ENCODE measurements around the gene AFF1. TPM values are rescaled to one million over a fixed set of nuclear protein-coding genes. Genes with fewer than 3 reads are reported as not detected.

Gene AFF1
- total RNA-seq, 1 experiment from 2014 or later: 23.9 TPM

DNA sequence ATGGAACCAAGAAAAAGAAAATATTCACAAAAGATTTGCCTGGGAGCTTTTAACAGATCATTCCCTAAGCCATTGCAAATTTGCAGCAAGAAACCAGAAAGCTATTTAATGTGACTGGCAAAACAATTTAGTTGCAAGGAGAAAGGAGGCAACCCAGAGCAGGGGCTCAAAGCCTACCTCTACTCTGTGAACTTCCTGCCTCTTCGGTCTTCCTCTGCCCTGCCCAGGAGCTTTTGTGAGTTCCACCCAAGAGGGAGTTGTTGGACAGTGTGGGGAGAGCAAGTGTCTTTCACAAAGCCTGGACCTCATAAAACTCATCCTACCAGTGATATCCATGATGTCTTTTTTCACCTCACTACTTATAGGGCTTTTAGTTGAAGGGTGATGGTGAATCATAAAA is 107.4 kb downstream of the AFF1 start:
- no peak overlapping the region for H3K4me3 ChIP-seq (ENCODE audit: low read depth in 2 of 2, low read length in 2 of 2)
- no TSS peak for BruUV-seq (replicated peaks)
- no peaks in the 10 kb centered on the region for H3K27me3 ChIP-seq (ENCODE audit: control insufficient read depth, insufficient read depth, low read length)
- ATAC-seq (no peak), DNase-seq (ENCODE audit: low read depth, low spot score) (no peak)
- POLR2A ChIA-PET: interaction anchor here (0.5 kb wide), 1 partner anchor 104 kb away, joined by 3 read pairs; no protein-coding TSS in a partner anchor
- no peak overlapping the region for H3K27ac ChIP-seq (ENCODE audit: low read length)
- intact Hi-C loops (cut with micrococcal nuclease; ENCODE audit: unreplicated experiment) (no loop called here), in situ Hi-C loops (cut with HindIII; ENCODE audit: low pct_unique_long_range_greater_than_20kb, low sequenced_read_pairs) (no loop called here)
- CTCF ChIA-PET: no interaction called here
- H3K9me3 ChIP-seq (ENCODE audit: control insufficient read depth, insufficient read depth, low read depth, low read length): no peaks in the 10 kb centered on the region
- TF ChIP-seq TCF7L2 (IDR thresholded peaks at IDR 0.05; ENCODE audit: low read depth, low read length): no peak
- no peak for TF ChIP-seq SIN3A (IDR thresholded peaks at IDR 0.05; ENCODE audit: borderline replicate concordance, insufficient read depth, low read depth, low read length)
- no peak for TF ChIP-seq POLR2AphosphoS5 (IDR thresholded peaks at IDR 0.05; ENCODE audit: low read depth, low read length)
- TF ChIP-seq, protein P1, sequence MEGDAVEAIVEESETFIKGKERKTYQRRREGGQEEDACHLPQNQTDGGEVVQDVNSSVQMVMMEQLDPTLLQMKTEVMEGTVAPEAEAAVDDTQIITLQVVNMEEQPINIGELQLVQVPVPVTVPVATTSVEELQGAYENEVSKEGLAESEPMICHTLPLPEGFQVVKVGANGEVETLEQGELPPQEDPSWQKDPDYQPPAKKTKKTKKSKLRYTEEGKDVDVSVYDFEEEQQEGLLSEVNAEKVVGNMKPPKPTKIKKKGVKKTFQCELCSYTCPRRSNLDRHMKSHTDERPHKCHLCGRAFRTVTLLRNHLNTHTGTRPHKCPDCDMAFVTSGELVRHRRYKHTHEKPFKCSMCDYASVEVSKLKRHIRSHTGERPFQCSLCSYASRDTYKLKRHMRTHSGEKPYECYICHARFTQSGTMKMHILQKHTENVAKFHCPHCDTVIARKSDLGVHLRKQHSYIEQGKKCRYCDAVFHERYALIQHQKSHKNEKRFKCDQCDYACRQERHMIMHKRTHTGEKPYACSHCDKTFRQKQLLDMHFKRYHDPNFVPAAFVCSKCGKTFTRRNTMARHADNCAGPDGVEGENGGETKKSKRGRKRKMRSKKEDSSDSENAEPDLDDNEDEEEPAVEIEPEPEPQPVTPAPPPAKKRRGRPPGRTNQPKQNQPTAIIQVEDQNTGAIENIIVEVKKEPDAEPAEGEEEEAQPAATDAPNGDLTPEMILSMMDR (IDR thresholded peaks at IDR 0.05): no peak
- TF ChIP-seq, protein P2, sequence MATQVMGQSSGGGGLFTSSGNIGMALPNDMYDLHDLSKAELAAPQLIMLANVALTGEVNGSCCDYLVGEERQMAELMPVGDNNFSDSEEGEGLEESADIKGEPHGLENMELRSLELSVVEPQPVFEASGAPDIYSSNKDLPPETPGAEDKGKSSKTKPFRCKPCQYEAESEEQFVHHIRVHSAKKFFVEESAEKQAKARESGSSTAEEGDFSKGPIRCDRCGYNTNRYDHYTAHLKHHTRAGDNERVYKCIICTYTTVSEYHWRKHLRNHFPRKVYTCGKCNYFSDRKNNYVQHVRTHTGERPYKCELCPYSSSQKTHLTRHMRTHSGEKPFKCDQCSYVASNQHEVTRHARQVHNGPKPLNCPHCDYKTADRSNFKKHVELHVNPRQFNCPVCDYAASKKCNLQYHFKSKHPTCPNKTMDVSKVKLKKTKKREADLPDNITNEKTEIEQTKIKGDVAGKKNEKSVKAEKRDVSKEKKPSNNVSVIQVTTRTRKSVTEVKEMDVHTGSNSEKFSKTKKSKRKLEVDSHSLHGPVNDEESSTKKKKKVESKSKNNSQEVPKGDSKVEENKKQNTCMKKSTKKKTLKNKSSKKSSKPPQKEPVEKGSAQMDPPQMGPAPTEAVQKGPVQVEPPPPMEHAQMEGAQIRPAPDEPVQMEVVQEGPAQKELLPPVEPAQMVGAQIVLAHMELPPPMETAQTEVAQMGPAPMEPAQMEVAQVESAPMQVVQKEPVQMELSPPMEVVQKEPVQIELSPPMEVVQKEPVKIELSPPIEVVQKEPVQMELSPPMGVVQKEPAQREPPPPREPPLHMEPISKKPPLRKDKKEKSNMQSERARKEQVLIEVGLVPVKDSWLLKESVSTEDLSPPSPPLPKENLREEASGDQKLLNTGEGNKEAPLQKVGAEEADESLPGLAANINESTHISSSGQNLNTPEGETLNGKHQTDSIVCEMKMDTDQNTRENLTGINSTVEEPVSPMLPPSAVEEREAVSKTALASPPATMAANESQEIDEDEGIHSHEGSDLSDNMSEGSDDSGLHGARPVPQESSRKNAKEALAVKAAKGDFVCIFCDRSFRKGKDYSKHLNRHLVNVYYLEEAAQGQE (IDR thresholded peaks at IDR 0.05; ENCODE audit: insufficient read depth in 1 of 2, low read depth in 2 of 2, low read length in 1 of 2): no peak
- H3K36me3 ChIP-seq (ENCODE audit: control insufficient read depth, insufficient read depth, low read length): no peaks in the 10 kb centered on the region
- no peaks in the 10 kb centered on the region; the same call in 1 of the 2 replicates for H3K4me1 ChIP-seq (ENCODE audit: control insufficient read depth, insufficient read depth, low read length)

DNA sequence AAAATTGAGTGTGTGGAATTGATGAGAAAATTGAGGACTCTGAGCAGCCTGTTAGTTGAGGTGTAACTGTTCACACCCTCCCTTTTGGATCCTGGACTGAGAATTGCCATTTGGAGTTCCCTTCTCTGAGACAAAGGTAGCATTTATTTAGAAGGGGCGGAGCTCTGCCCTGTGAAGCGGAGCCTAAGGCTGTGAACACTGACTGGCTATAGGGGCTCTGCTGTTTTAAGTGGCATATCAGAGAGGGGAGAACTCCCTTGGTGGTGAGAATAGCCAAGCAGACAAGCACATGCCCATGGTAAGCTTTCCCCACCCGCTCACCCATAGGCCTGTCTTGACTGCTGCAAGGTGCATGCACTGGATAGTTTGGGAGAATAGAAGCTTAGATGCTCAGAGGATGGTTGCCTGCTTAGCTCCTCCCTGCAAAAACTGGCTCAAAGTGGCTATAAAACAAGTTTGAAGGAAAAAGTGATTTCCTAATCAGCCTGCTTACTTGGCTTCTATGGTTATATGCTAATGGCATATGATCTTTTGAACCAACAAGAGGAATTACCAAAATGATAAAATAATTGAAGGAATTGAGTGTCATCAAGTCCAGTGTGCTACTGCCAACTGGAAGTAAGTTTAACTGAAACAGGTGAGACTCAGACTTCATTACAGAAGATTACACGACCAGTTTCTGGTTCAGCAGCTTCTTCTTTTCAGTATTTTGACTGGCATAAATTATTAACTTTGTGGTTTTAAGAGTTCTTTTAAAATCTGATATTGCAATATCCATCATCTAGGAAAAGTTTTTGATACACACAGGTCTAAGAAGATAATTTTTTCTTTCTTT is 108.4 kb downstream of the AFF1 start:
- no peak overlapping the region for H3K4me3 ChIP-seq (ENCODE audit: low read depth in 2 of 2, low read length in 2 of 2)
- TF ChIP-seq TCF7L2 (IDR thresholded peaks at IDR 0.05; ENCODE audit: low read depth, low read length) (no peak), POLR2AphosphoS5 (IDR thresholded peaks at IDR 0.05; ENCODE audit: low read depth, low read length) (no peak), SIN3A (IDR thresholded peaks at IDR 0.05; ENCODE audit: borderline replicate concordance, insufficient read depth, low read depth, low read length) (no peak)
- TF ChIP-seq, protein P1 (IDR thresholded peaks at IDR 0.05): no peak
- TF ChIP-seq, protein P2 (IDR thresholded peaks at IDR 0.05; ENCODE audit: insufficient read depth in 1 of 2, low read depth in 2 of 2, low read length in 1 of 2): no peak
- POLR2A ChIA-PET: no interaction called here
- BruUV-seq (replicated peaks): no TSS peak
- DNase-seq (ENCODE audit: low read depth, low spot score) (no peak), ATAC-seq (no peak)
- intact Hi-C loops (cut with micrococcal nuclease; ENCODE audit: unreplicated experiment): no loop called here
- no peaks in the 10 kb centered on the region; the same call in 1 of the 2 replicates for H3K4me1 ChIP-seq (ENCODE audit: control insufficient read depth, insufficient read depth, low read length)
- no peaks in the 10 kb centered on the region for H3K27me3 ChIP-seq (ENCODE audit: control insufficient read depth, insufficient read depth, low read length)
- H3K36me3 ChIP-seq (ENCODE audit: control insufficient read depth, insufficient read depth, low read length): no peaks in the 10 kb centered on the region
- CTCF ChIA-PET: no interaction called here
- H3K9me3 ChIP-seq (ENCODE audit: control insufficient read depth, insufficient read depth, low read depth, low read length): no peaks in the 10 kb centered on the region
- in situ Hi-C loops (cut with HindIII; ENCODE audit: low pct_unique_long_range_greater_than_20kb, low sequenced_read_pairs): no loop called here
- H3K27ac ChIP-seq (ENCODE audit: low read length): no peak overlapping the region

All from Panc1 (cell line).